Stomach (tissue), 9 donors: Measurements from ENCODE around the gene MS4A6E. TPM values are rescaled to one million over a fixed set of nuclear protein-coding genes. Genes with fewer than 3 reads are reported as not detected.
A peak's percentile ranks its signal among the peaks of the same experiment; 100 is the strongest.
"Not testable (repeated sequence)": the region's sequence is repeated elsewhere in the genome, so short reads cannot be mapped to it uniquely, and the experiment has no call there.

Source experiments
- DNase-seq, 2 donors: peaks; one replicate each; pipeline versions ENCODE4 v3.0.0 to v3.0.0-alpha.2; 2013 to 2019
- H3K27ac ChIP-seq, 5 donors: fragments of 200-600 bp in 4 of 5; sonication (generic) in 4 of 5; one replicate each; pipeline ENCODE4 v1.5.1; 2013 to 2019; ENCODE audit warnings: mild to moderate bottlenecking in 1 of 5, moderate library complexity in 1 of 5
- H3K27me3 ChIP-seq, 3 donors: fragments of 200-600 bp; sonication (generic); one replicate each; pipeline ENCODE4 v1.5.1; 2017 to 2019; ENCODE audit warnings: mixed run types in 1 of 3
- H3K36me3 ChIP-seq, 4 donors: fragments of 200-600 bp; sonication (generic); 1 replicate in 3 of 4; 2 replicates in 1 of 4; pipeline ENCODE4 v1.5.1; 2016 to 2019
- H3K4me1 ChIP-seq, 4 donors: fragments of 200-600 bp; sonication (generic); one replicate each; pipeline ENCODE4 v1.5.1; 2016 to 2019
- H3K4me3 ChIP-seq, 4 donors: fragments of 200-600 bp; sonication (generic) in 3 of 4; one replicate each; pipeline ENCODE4 v1.5.1; 2016 to 2019; ENCODE audit warnings: mild to moderate bottlenecking in 1 of 4
- H3K9me3 ChIP-seq, 4 donors: fragments of 200-600 bp; sonication (generic); one replicate each; pipeline ENCODE4 v1.5.1; 2016 to 2019
- EP300 ChIP-seq: sonication (generic); formaldehyde crosslinking; IDR thresholded peaks from one replicate; pipeline ENCODE4 v1.6.1; 2017; ENCODE audit warnings: antibody characterized with exemption
- POLR2A ChIP-seq, 4 donors: fragments of 450-650 bp; IDR thresholded peaks; one replicate each; pipeline ENCODE4 v1.6.1; 2016; ENCODE audit warnings: antibody characterized with exemption in 4 of 4, control low read depth in 2 of 4, mild to moderate bottlenecking in 1 of 4, moderate library complexity in 1 of 4
- POLR2AphosphoS5 ChIP-seq, 3 donors: sonication (generic); formaldehyde crosslinking; IDR thresholded peaks; one replicate each; pipeline ENCODE4 v1.6.1; 2016; ENCODE audit warnings: antibody characterized with exemption in 3 of 3
- WGBS, 5 donors: extraction: QIAGEN DNeasy Blood & Tissue Kit in 3 of 5; methylation state at CpG; one replicate each; pipeline versions ENCODE4 v1.1.5 to v1.1.7; 2013 to 2018; 5-methylcytosine and 5-hydroxymethylcytosine counted together
- intact Hi-C: fragments of 100-400 bp; cut with DNase I; formaldehyde crosslinking; loops from one replicate; pipeline ENCODE4 v1.15.1; 2023; ENCODE audit warnings: low total_unique reads
- polyA plus RNA-seq, 3 donors: library from polyadenylated mRNA; stranded (reverse); fragments of 200-250 nt; gene quantifications; one replicate each; pipeline ENCODE4 v1.2.3, GENCODE V29; 2013
- total RNA-seq, 5 donors: library from RNA; depleted of rRNA; stranded (reverse); fragments of >200 nt; gene quantifications; one replicate each; pipeline versions ENCODE4 v1.1.0 to v1.2.3, GENCODE V29; 2014 to 2016
- TF ChIP-seq, protein P1 (sequence below), 7 experiments: fragments of 450-650 bp in 4 of 7; fragments of 200-600 bp in 3 of 7; sonication (generic) in 3 of 7; IDR thresholded peaks; one replicate each; pipeline ENCODE4 v1.5.1; 2016 to 2019; ENCODE audit warnings: antibody characterized with exemption in 7 of 7, control low read depth in 2 of 7, mild to moderate bottlenecking in 1 of 7
- donor health status: healthy with polysubstance abuse.
- donor health status: Bipolar disorder and iron deficiency.
- donor health status: healthy.

The MS4A6E gene
- total and polyA plus RNA-seq, 8 donors = not detected

DNA sequence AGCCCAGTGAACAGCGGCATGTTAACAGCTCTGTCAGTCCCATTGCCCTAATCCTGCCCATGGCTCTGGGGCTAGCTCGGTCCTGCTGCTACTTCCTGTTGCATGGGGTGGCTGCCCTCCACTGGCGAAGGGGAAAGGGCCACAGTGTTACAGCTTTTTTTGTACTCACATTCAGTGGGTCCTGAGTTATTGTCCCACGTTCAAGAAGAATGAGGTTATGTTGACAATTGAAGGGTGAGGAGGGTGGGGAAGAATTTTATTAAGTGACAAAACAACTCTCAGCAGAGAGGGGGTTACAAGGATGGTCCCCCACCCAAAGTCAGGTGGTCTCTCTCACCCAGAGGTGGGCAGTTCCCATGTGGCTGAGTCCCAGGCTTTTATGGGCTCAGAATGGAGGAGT, 33.6 kb downstream of the MS4A6E start:
- Histone ChIP-seq H3K9me3 (peaks cover 0 to 12% (median 6%) of the 10 kb centered on the region in 4 donors), H3K4me1 (no peaks in the 10 kb centered on the region), H3K36me3 (no peaks in the 10 kb centered on the region), H3K27ac (no peak overlapping the region), H3K27me3 (peaks cover 0 to 13% (median 0%) of the 10 kb centered on the region in 3 donors), H3K4me3 (no peak overlapping the region)
- DNase-seq = no peak
- TF ChIP-seq POLR2AphosphoS5 (IDR thresholded peaks at IDR 0.05) (no peak), POLR2A (IDR thresholded peaks at IDR 0.05) (no peak), EP300 (no peak)
- TF ChIP-seq, protein P1, sequence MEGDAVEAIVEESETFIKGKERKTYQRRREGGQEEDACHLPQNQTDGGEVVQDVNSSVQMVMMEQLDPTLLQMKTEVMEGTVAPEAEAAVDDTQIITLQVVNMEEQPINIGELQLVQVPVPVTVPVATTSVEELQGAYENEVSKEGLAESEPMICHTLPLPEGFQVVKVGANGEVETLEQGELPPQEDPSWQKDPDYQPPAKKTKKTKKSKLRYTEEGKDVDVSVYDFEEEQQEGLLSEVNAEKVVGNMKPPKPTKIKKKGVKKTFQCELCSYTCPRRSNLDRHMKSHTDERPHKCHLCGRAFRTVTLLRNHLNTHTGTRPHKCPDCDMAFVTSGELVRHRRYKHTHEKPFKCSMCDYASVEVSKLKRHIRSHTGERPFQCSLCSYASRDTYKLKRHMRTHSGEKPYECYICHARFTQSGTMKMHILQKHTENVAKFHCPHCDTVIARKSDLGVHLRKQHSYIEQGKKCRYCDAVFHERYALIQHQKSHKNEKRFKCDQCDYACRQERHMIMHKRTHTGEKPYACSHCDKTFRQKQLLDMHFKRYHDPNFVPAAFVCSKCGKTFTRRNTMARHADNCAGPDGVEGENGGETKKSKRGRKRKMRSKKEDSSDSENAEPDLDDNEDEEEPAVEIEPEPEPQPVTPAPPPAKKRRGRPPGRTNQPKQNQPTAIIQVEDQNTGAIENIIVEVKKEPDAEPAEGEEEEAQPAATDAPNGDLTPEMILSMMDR (IDR thresholded peaks at IDR 0.05) = no peak
- intact Hi-C loops = no loop called here
- WGBS, 5 donors = 69 to 89% (median 85%) methylated on average over 4 of the region's 4 CpGs

DNA sequence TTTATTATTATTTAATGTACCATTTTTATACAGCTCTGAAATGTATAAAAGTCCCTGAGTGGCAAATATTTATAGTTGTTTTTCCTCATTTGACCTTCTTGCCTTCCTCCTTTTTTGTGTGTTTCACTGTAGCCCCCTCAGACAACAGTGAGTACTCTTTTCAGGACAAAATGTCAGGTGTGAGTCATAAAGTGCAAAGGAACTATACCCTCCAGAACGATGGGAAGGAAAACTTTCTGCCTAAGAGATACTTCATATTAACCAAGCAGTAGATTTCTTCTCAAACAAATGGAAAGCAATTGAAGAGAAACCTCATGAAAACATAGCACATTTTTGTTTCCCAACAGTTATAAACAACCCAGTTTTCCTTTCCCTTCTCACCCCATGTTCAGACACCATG, 35.2 kb downstream of the MS4A6E start:
- TF ChIP-seq POLR2AphosphoS5 (IDR thresholded peaks at IDR 0.05) (no peak), EP300 (no peak), POLR2A (IDR thresholded peaks at IDR 0.05) (no peak)
- TF ChIP-seq, protein P1 (IDR thresholded peaks at IDR 0.05) = no peak
- Histone ChIP-seq H3K4me1 (no peaks in the 10 kb centered on the region), H3K36me3 (no peaks in the 10 kb centered on the region), H3K27ac (no peak overlapping the region), H3K27me3 (peaks cover 0 to 13% (median 0%) of the 10 kb centered on the region in 3 donors), H3K9me3 (peaks cover 0 to 12% (median 6%) of the 10 kb centered on the region in 4 donors), H3K4me3 (no peak overlapping the region)
- 16 to 33% (median 24%) methylated on average over 1 of the region's 1 CpG for WGBS, 5 donors
- no peak for DNase-seq
- intact Hi-C loops = no loop called here

DNA sequence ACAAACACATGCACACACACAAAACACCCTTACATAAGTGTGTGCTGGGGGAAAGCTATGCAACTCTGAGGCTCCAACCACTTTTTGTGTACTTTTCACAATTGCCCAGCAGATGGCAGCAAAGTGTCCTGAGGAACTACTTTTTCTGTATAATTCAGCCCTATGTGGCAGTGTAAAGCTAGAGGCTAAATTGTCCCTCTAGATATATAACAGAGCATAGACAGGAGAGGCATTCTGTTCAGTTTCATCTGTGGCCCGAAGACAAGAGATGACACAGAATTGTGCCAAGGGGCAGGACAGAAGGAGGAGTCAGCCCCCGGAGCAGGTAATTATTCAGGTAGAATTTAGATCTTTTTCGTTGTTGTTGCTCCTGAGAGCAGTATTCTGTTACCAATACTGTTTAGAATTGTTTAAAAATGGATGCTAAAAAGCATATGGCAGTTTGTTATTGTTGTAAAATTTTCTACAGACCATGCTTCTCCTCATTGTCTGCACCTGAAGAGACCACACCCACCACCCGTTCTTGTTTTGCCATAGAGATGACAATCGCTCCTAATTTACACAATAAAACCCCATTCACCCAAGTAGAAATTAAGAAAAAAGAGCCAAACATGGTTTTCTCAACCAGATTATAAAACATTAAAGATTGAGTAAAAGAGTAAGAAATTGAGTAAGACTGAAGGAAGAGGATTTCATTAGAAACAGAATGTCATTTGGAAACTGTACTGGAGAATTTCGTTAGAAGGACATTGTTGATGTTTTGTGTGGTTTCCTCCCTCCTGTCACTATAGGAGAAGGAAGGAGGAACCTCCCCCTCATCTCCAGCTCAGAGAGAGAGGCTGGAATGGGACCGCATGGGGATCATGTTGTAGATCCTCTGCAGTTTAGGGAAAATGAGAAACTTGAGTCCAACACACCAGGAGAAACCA, 36.8 kb downstream of the MS4A6E start:
- no peak overlapping the region for H3K4me3 ChIP-seq
- no peaks in the 10 kb centered on the region for H3K36me3 ChIP-seq
- 51 to 54% (median 54%) methylated on average over 7 of the region's 7 CpGs for WGBS, 5 donors
- intact Hi-C loops = no loop called here
- H3K9me3 ChIP-seq = peaks cover 0 to 12% (median 6%) of the 10 kb centered on the region in 4 donors
- TF ChIP-seq EP300 = no peak
- TF ChIP-seq, protein P1 (IDR thresholded peaks at IDR 0.05) = peak in 5 of 7 experiments; percentile 44 to 80 (median 61)
- no peak for TF ChIP-seq POLR2A (IDR thresholded peaks at IDR 0.05)
- TF ChIP-seq POLR2AphosphoS5 (IDR thresholded peaks at IDR 0.05) = no peak
- peaks cover 0 to 13% (median 0%) of the 10 kb centered on the region in 3 donors for H3K27me3 ChIP-seq
- peak; percentile 71 to 87 for DNase-seq
- no peaks in the 10 kb centered on the region for H3K4me1 ChIP-seq
- H3K27ac ChIP-seq = no peak overlapping the region

DNA sequence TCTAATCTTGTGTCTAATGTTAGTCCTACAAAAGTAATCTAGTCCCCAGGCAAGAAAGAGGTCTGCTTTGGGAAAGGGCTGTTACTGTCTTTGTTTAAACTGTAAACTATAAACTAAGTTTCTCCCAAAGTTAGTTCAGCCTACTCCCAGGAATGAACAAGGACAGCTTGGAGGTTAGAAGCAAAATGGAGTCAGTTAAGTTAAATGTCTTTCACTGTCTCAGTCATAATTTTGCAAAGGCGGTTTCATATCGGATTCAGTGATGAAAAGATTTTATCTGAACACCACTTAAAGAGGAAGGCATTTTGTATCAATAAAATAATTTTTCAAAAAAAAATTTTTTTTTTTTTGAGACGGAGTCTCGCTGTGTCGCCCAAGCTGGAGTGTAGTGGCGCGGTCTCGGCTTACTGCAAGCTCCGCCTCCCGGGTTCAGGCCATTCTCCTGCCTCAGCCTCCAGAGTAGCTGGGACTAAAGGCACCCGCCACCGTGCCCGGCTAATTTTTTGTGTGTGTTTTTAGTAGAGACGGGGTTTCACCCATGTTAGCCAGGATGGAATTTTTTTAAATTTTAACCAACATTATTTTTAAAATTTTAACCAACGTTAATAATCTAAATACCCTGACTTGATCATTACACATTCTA, 39.3 kb downstream of the MS4A6E start:
- Histone ChIP-seq H3K4me1 (peaks cover 0 to 12% (median 6%) of the 10 kb centered on the region in 4 donors), H3K27me3 (peaks cover 0 to 13% (median 0%) of the 10 kb centered on the region in 3 donors)
- intact Hi-C loops, H3K9me3 ChIP-seq, H3K27ac ChIP-seq, H3K36me3 ChIP-seq, H3K4me3 ChIP-seq, DNase-seq: not testable (repeated sequence)
- 85 to 95% (median 89%) methylated on average over 15 of the region's 15 CpGs for WGBS, 5 donors
